ENCODE measurements around the gene MYH7B. TPM values are rescaled to one million over a fixed set of nuclear protein-coding genes. Genes with fewer than 3 reads are reported as not detected.

The MYH7B gene
- total RNA-seq, 1 experiment from 2014 or later: 0.22 TPM

DNA sequence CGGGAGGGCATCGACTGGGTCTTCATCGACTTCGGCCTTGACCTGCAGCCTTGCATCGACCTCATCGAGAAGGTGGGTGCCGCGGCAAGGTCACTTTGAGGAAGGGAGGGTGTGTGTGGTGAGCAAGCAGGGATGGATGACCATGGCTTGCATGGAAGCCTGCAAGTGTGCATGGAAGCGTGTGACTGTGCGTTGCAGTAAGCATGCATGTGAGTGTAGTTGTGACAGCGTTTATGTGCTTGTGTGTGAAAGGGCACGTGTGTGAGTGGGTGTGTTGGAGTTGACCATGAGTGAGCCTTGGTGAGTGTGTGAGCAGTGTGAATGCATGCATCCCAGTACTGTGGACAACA lies 32.5 kb downstream of the MYH7B start:
- Mint-ChIP-seq H3K36me3 (ENCODE audit: insufficient read depth in 1 of 3, low read depth in 3 of 3) (no peaks in the 10 kb centered on the region; a peak in 2 of 7 replicates), H3K27me3 (ENCODE audit: low read depth) (peaks cover 55% of the 10 kb centered on the region)
- no CpG with 5 or more reads among the region's 12 CpGs for WGBS (ENCODE audit: extremely low coverage, insufficient read length, low lambda C conversion rate)

More for the DNA sequence above, 32.5 kb downstream of the MYH7B start:
- H3K79me1 ChIP-seq (ENCODE audit: insufficient read depth, low read depth, low read length, poor library complexity, severe bottlenecking): no peaks in the 10 kb centered on the region
- DNase-seq: no peak
- no peak overlapping the region for H3K56ac ChIP-seq (ENCODE audit: insufficient read length, low read depth, low read length)
- H2BK5ac ChIP-seq (ENCODE audit: insufficient read length, low read length): no peak overlapping the region
- H3K4me2 ChIP-seq (ENCODE audit: insufficient read depth, insufficient read length, low read length): no peak overlapping the region
- no peaks in the 10 kb centered on the region for H3K9me3 ChIP-seq (ENCODE audit: control insufficient read depth, low read depth, low read length)
- no peak overlapping the region for H2AK5ac ChIP-seq (ENCODE audit: insufficient read length, low read length)
- TF ChIP-seq CTCF (conservative IDR thresholded peaks at IDR 0.05): no peak
- peaks cover 3% of the 10 kb centered on the region; the same call in 1 of the 2 replicates for H3K4me1 ChIP-seq (ENCODE audit: insufficient read depth, low read length)
- no peak overlapping the region for H3K4ac ChIP-seq (ENCODE audit: low read depth, low read length)
- no peak overlapping the region for H2BK12ac ChIP-seq (ENCODE audit: insufficient read length, low read depth, low read length)
- H3K27me3 ChIP-seq (ENCODE audit: insufficient read depth, low read length): no peaks in the 10 kb centered on the region
- no peaks in the 10 kb centered on the region for H4K20me1 ChIP-seq (ENCODE audit: control insufficient read depth, insufficient read depth, insufficient read length)
- no peak overlapping the region for H3K9ac ChIP-seq (ENCODE audit: extremely low read depth, insufficient read length, low read length)
- no peak overlapping the region for H4K5ac ChIP-seq (ENCODE audit: insufficient read length, low read depth, low read length)
- H3K79me2 ChIP-seq (ENCODE audit: insufficient read depth, low read length): no peaks in the 10 kb centered on the region
- no peak overlapping the region for H2BK20ac ChIP-seq (ENCODE audit: low read depth, low read length, poor library complexity, severe bottlenecking)
- no peaks in the 10 kb centered on the region for H3K23me2 ChIP-seq (ENCODE audit: insufficient read length, low read depth, low read length, poor library complexity, severe bottlenecking)
- H3K27ac Mint-ChIP-seq: peak overlapping the region in 1 of 3 experiments; percentile 74; a peak in 1 of 7 replicates
- no peak overlapping the region for H3K23ac ChIP-seq (ENCODE audit: insufficient read length, low read depth, low read length)
- no peak overlapping the region for H3K27ac ChIP-seq (ENCODE audit: insufficient read length, low read depth, low read length)
- H3K4me3 Mint-ChIP-seq: 0 out of 5 replicates have a peak overlapping the region, but pooled peaks of 1 of the 2 experiments have one; percentile 7
- no peak overlapping the region for H4K8ac ChIP-seq (replicated peaks; ENCODE audit: insufficient read length, low read depth, low read length)
- H2BK120ac ChIP-seq (ENCODE audit: low read depth, low read length, poor library complexity, severe bottlenecking): no peak overlapping the region
- no peak overlapping the region for H4K91ac ChIP-seq (ENCODE audit: insufficient read length, low read depth, low read length)
- H3K9me3 Mint-ChIP-seq: peaks cover 0 to 2% of the 10 kb centered on the region in 2 experiments; a peak in 1 of 5 replicates
- peaks cover 38 to 41% of the 10 kb centered on the region in 2 experiments for H3K4me1 Mint-ChIP-seq
- H3K18ac ChIP-seq (ENCODE audit: insufficient read length, low read depth, low read length): no peak overlapping the region
- no peak overlapping the region for H3K14ac ChIP-seq (ENCODE audit: insufficient read depth, low read length)
- H2BK15ac ChIP-seq (ENCODE audit: low read depth, low read length): no peak overlapping the region
- H3T11ph ChIP-seq (ENCODE audit: low read length): no peak overlapping the region
- H2AFZ ChIP-seq (ENCODE audit: low read length): no peak overlapping the region
